DMS153 treated with DMSO at 0.1 percent for 48 hours (cell line): ENCODE measurements around the gene GALNT3.

Experiments
- DNase-seq: peaks from one replicate; lab custom pipeline; 2025; ENCODE audit not compliant: unreplicated experiment; lab: John Stamatoyannopoulos, UW

GALNT3 gene

GRCh38 chr2:165796819-165797530, 2.9 kb upstream of the GALNT3 start:
- no peak for DNase-seq

- no peak for DNase-seq
These were observed 2.1 kb upstream of the GALNT3 start for GRCh38 chr2:165796129-165796528.

- DNase-seq: no peak
These were observed 964 bp upstream of the GALNT3 start for GRCh38 chr2:165795011-165795410.

DNA sequence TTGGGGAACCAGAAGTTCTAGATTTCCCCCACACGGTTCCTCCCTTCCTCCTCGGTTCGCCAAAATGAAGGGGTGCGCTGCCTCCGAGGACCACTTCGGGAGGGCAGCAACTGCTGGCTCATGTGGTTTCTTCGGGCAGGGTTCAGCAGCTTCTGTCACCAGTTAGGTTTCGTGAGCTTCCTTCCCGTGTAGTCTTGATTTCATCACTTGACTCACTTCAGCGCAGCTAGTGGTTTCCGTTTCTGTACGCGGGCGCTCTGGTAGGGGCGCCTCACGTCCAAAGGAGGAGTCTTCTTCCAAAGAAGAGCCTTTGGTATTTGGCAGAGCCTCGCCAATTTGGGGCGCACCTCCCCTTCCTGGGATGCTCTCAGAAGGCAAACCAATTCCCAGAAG, 485 bp upstream of the GALNT3 start:
- peak; percentile 57 for DNase-seq

DNA sequence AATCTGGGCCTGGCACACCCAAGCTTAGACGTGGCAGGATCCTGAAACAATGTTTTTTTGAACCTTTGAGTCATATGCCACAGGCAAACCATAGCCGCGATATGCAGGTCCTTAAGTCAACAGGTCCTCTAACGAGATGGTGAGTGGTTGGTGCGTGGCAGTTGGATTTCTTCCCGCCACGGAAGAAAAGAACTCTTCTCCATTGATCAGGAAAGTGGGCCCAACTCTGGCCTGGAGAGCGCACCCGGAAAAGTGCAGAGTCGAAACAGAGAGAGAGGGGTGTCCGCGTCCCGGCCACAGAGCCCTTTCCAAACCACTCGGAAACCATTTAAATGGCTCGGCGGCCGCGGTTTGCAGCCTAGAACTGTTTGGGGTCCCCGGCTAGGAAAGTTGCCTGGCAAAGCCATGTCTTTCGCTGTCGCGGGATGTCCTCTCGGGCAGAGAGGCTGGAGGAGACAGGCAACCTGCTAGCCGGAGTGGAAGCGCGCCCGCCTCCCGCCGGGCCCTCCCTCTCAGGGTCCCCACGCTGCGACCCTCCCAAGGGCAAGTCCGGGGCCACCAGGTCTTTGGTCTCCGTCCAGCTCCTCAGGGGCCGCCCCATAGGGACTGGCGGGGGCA, 777 bp downstream of the GALNT3 start:
- no peak for DNase-seq

GRCh38 chr2:165792104-165792454, 2.0 kb downstream of the GALNT3 start:
- DNase-seq: no peak

DNA sequence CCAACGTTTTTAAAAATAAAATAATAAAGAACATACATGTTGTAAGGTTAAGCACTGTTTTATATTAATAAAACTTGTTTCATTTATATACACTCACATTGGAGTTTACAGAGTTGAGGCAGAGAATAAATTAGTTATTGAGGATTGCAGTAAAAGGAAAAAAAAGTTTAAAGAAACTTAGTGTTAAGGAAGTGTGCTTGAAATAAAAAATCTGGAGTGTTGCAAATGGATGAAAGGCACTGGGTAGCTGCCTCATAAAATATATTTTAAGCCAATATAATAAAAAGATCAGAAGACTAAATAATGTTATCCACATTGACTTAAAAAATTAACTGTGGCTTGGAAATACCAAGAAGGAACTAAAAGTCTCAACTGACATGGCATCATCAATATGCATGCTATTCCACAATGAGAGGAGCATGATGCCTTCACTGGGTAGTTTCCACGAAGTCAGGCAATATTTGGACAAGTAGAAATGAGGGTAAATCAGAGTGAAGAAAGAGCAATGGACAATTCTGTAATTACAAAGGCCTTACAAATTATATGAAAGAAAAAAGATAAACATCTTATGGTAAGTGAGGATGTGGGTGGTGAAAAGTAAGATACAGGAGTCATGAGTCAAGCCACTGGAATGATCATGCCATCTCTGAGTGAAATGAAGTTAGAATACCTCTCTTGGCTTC, 2.5 kb downstream of the GALNT3 start:
- no peak for DNase-seq

DNA sequence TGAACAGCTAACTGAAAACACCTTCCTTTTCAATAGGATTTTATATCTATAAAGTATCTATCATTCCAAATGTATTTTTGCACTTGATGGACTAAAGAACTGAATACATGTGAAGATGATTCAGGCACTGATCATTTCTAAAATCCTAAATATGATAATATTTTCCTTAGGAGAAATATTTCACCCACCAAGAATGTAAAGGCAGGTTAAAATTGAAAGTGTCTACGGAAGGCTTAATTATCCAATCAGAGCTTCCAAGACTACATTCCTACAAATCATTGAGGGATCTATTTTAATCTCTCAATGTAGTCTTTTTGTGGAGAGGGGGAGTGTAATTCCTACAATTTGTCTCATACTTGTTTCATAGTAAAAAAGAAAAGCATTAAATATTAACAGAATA, 3.6 kb downstream of the GALNT3 start:
- no peak for DNase-seq

DNA sequence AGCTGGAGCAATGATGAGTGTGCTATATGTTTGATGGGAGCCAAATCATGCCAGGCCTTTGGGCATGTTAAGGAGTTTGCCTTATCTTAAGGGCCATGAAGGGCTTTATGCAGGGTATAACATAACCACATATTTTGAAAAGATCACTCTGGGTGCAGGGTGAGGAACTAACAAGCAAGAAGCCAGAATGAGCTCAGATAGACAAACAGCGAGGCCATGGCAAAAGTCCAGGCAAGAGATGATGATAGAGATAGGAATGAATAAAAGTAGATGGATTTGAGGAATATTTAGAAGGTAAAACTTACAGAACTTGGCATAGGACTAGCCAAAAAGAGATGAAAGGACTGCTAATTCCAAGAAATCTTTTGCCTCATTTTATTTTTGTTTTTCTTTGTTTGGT, 6.7 kb downstream of the GALNT3 start:
- DNase-seq: no peak

DNA sequence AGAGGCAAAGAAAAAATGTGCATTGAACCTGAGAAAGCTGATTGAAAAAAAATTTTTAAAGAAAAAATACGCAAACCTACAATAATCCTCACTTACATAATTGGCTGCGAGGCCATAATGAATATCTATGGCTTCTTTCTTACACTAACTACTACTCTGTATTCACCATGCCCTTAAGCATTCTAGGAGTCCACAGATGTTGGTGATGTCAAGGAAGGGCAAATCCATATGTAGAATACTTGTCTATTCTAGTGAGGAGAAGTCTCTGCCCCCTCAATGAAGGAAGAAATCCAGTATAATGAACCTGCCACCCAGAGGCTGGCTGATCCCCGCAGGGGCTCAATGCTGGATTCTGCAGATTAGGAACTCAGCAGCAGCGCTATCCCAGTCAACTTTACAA, 14.3 kb downstream of the GALNT3 start:
- no peak for DNase-seq

DNA sequence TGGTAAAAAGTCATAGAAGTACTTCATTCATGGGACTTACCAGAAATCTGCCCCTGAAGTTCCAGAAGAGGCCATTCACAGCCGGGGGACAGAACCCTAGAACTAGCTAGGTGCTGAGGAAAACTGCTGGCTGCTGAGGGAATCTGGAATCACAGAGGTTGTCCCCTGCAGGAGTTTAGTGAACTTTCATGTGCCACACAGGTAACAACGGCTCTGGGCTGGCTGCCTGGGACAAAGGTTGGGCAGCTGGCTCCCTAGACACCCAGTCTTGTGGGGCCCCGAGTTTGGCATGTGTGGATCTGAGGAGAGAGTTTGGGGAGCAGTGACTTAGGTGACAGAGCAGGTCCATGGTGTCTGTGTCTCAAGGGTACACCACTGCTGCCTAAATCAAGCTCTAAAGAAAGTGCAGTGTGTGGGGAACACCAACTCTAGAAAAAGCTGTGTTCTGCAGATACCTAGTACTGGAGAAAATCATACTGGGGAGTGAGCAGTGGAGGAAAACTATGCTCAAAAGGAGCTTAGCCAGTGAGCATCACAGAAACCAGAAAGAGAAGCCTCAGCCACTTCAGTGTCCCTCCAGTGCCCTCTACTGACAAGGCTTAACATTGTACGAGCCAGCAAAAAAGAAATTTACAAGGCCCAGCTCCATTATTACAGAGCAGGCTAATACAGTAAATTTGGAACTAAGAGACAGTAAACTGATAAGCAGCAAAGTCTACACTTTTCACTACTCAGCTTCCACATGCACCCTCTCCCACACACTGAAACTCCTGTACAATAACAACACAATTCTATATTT, 15.2 kb downstream of the GALNT3 start:
- DNase-seq: no peak

DNA sequence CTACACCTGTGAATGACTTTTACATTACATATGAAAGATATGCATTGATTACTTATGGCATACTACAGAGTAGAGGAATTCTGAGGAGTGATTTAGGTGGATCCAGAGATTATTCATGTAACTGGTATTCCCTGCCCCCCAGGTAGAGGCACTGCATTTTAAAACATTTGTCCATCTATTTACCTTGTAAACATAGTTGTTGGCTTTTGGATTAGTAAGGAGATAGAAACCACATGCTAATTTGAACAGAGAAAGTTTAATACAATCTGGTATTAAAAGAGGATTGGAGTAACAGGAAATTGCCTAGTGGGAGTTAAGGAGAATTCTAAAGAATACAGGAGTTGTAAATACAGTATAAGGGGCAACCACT, 15.9 kb downstream of the GALNT3 start:
- no peak for DNase-seq

DNA sequence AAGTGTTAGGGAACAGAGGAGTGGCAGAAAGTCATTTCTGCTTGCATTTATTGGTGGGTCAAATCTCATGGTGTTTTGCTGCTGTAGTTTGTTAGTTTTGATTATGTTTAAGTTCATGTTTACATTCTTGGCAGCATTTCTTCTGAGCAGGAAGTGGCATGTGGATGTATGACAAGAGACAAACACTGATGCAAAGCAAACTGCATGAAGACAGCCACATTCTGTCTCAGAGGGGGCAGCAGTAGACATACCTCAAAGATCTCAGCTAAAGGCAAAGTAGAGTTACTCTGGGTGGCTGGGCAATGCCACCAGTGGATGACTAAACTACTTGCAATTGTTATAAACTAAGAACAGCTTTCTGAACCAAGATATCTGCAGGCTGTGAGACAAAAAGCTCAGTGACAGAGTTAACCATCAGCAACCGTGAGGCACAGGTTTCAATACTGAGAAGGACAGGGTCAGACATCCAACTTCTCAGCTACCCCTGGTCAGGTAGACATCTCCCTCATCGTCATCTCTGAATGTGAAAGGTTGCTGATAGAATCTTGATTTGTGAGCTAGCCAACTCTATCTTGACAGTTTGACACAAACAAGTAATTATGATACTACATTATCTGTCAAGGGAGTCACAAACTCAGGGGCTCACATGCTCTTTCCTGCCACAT, 16.4 kb downstream of the GALNT3 start:
- DNase-seq: no peak

GRCh38 chr2:165776796-165777195, 17.3 kb downstream of the GALNT3 start:
- no peak for DNase-seq

DNA sequence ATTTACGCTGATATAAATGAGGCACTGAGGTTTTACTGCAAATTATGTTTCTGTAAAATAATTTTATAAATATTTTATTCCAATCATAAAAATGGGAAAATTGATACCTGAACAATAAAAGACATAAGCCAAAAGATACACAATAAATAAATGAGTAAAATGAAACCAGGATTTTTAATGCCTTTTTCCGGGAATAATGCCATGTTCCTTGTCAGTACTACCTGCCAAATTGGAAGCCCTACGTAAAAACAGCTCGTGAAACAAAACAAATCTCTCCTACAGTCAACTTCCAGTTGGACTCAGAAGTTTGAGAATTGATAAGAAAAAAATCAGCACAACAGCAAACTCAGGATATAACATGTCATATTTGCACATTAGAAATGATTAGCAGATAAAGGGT, 18.0 kb downstream of the GALNT3 start:
- no peak for DNase-seq

- DNase-seq: no peak
These were observed 20.4 kb downstream of the GALNT3 start for GRCh38 chr2:165773684-165774083.

DNA sequence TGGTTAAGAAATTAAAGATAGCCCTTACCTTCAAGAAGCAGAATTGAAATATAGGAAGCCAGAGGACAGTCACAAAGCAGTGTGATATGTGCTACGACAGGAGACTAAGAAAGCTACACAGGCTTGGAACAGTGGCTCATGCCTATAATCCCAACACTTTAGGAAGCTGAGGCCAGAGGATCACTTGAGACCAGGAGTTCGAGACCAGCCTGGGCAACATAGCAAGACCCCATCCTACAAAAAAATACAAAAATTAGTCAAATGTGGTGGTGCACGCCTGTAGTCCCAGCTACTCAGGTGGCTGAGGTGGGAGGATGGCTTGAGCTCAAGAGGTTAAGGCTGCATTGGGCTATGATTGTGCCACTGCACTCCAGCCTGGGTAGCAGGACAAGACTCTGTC, 21.9 kb downstream of the GALNT3 start:
- DNase-seq: no peak

- no peak for DNase-seq
These were observed 27.6 kb downstream of the GALNT3 start for GRCh38 chr2:165766326-165766927.

- no peak for DNase-seq
These were observed 31.3 kb downstream of the GALNT3 start for GRCh38 chr2:165762723-165763122.

DNA sequence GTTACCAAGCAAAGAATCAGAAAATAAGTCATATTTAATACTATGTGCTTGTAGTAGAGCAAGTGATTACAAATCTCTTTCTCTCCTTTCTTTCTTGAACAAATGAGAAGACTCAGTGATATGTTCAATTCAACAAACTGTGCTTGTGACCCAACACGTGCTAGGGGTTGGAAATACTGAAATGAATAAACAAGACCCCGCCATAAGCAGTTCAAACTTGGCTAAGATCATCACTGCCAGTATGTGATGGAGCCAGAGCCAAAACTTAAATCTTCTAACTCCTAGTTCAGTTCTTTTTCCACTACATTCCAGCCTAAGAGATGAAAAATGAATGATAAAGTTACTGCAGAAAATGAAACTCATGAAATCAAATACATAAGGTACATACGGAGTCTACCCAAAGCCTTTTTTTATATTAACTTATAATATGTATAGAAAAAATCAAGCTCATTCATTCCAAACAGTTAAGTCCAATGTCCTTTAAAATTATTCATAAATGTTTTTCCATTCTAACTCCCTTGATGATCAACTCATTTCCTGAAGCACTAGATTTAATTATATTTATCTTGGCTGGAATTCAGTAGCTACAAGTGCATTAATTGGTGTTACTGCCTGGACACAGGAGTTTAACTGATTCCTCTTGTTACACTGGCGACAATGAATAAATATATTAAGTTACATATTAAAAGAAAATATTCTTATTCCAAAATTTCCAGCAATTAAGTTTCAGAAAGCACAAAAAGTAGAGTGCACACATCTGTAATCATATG, 36.0 kb downstream of the GALNT3 start:
- DNase-seq: peak; percentile 78
